ENCODE measurements around the gene TPTE. TPM values are rescaled to one million over a fixed set of nuclear protein-coding genes. Genes with fewer than 3 reads are reported as not detected.
"Not testable (repeated sequence)": the region's sequence is repeated elsewhere in the genome, so short reads cannot be mapped to it uniquely, and the experiment has no call there.

The TPTE gene
- total RNA-seq, 2 experiments from 2014 or later = not detected

- CTCF ChIA-PET (ENCODE audit: unreplicated experiment) = no interaction called here
- Histone ChIP-seq H4K20me1 (ENCODE audit: insufficient read depth, low read length) (no peaks in the 10 kb centered on the region), H3K4me2 (ENCODE audit: low read length) (no peak overlapping the region), H3K9me3 (ENCODE audit: low read length) (no peaks in the 10 kb centered on the region; the same call in 1 of the 2 replicates), H3K4me1 (ENCODE audit: insufficient read depth, low read length, poor library complexity, severe bottlenecking) (no peaks in the 10 kb centered on the region), H2AFZ (ENCODE audit: low read length) (no peak overlapping the region), H3K4me3 (ENCODE audit: low read depth, low read length, poor library complexity, severe bottlenecking) (no peak overlapping the region), H3K27ac (ENCODE audit: low read depth, low read length, poor library complexity, severe bottlenecking) (no peak overlapping the region), H3K9me2 (ENCODE audit: insufficient read depth, low read length) (no peaks in the 10 kb centered on the region), H3K36me3 (ENCODE audit: insufficient read depth, low read length) (no peaks in the 10 kb centered on the region), H3K79me2 (ENCODE audit: insufficient read depth, low read depth, low read length) (no peaks in the 10 kb centered on the region)
- TF ChIP-seq EZH2phosphoT487 (IDR thresholded peaks at IDR 0.05; ENCODE audit: borderline replicate concordance, low read depth, low read length) = no peak
- no peak for TF ChIP-seq CTCF (conservative IDR thresholded peaks at IDR 0.05; ENCODE audit: low read length)
- POLR2A ChIA-PET = no interaction called here
- no TSS peak for BruUV-seq (replicated peaks)
- intact Hi-C loops (cut with micrococcal nuclease; ENCODE audit: unreplicated experiment) = no loop called here
- no peak for DNase-seq (ENCODE audit: low spot score)
These were observed 10.3 kb upstream of the TPTE start for GRCh38 chr21:10511116-10511515.

- H3K4me2 ChIP-seq (ENCODE audit: low read length); H3K4me1 ChIP-seq (ENCODE audit: insufficient read depth, low read length, poor library complexity, severe bottlenecking); H3K36me3 ChIP-seq (ENCODE audit: insufficient read depth, low read length); DNase-seq (ENCODE audit: low spot score); H2AFZ ChIP-seq (ENCODE audit: low read length); intact Hi-C loops (cut with micrococcal nuclease; ENCODE audit: unreplicated experiment); H3K9me2 ChIP-seq (ENCODE audit: insufficient read depth, low read length); H3K79me2 ChIP-seq (ENCODE audit: insufficient read depth, low read depth, low read length); H3K9me3 ChIP-seq (ENCODE audit: low read length); H3K27ac ChIP-seq (ENCODE audit: low read depth, low read length, poor library complexity, severe bottlenecking); CTCF ChIA-PET (ENCODE audit: unreplicated experiment); BruUV-seq (replicated peaks); H3K4me3 ChIP-seq (ENCODE audit: low read depth, low read length, poor library complexity, severe bottlenecking); H4K20me1 ChIP-seq (ENCODE audit: insufficient read depth, low read length): not testable (repeated sequence)
- POLR2A ChIA-PET = interaction anchor here (0.6 kb wide), 1 partner anchor 482 kb away, joined by 3 read pairs; no protein-coding TSS in a partner anchor
These were observed 4.5 kb upstream of the TPTE start for GRCh38 chr21:10516889-10517288.

GRCh38 chr21:10517904-10518303 is 3.5 kb upstream of the TPTE start:
- DNase-seq (ENCODE audit: low spot score); H4K20me1 ChIP-seq (ENCODE audit: insufficient read depth, low read length); BruUV-seq (replicated peaks): not testable (repeated sequence)

GRCh38 chr21:10521835-10522500 is 585 bp downstream of the TPTE start:
- H3K4me2 ChIP-seq (ENCODE audit: low read length); POLR2A ChIA-PET; H3K4me3 ChIP-seq (ENCODE audit: low read depth, low read length, poor library complexity, severe bottlenecking); H3K36me3 ChIP-seq (ENCODE audit: insufficient read depth, low read length); BruUV-seq (replicated peaks); H3K9me2 ChIP-seq (ENCODE audit: insufficient read depth, low read length); H4K20me1 ChIP-seq (ENCODE audit: insufficient read depth, low read length); DNase-seq (ENCODE audit: low spot score); H3K27ac ChIP-seq (ENCODE audit: low read depth, low read length, poor library complexity, severe bottlenecking); intact Hi-C loops (cut with micrococcal nuclease; ENCODE audit: unreplicated experiment); H3K79me2 ChIP-seq (ENCODE audit: insufficient read depth, low read depth, low read length); H3K9me3 ChIP-seq (ENCODE audit: low read length); H2AFZ ChIP-seq (ENCODE audit: low read length); H3K4me1 ChIP-seq (ENCODE audit: insufficient read depth, low read length, poor library complexity, severe bottlenecking); CTCF ChIA-PET (ENCODE audit: unreplicated experiment): not testable (repeated sequence)

More at GRCh38 chr21:10517904-10518303, 3.5 kb upstream of the TPTE start:
- POLR2A ChIA-PET = interaction anchor here (0.8 kb wide), 1 partner anchor 21 kb away, joined by 3 read pairs; no protein-coding TSS in a partner anchor
- H3K27ac ChIP-seq (ENCODE audit: low read depth, low read length, poor library complexity, severe bottlenecking); H3K9me2 ChIP-seq (ENCODE audit: insufficient read depth, low read length); H3K36me3 ChIP-seq (ENCODE audit: insufficient read depth, low read length); H3K79me2 ChIP-seq (ENCODE audit: insufficient read depth, low read depth, low read length); H3K4me1 ChIP-seq (ENCODE audit: insufficient read depth, low read length, poor library complexity, severe bottlenecking); H3K9me3 ChIP-seq (ENCODE audit: low read length); H3K4me2 ChIP-seq (ENCODE audit: low read length); intact Hi-C loops (cut with micrococcal nuclease; ENCODE audit: unreplicated experiment); H3K4me3 ChIP-seq (ENCODE audit: low read depth, low read length, poor library complexity, severe bottlenecking); CTCF ChIA-PET (ENCODE audit: unreplicated experiment); H2AFZ ChIP-seq (ENCODE audit: low read length): not testable (repeated sequence)
